GM21529 (cell line): ENCODE measurements around the gene RAPGEF2.
"Not testable (repeated sequence)": the region's sequence is repeated elsewhere in the genome, so short reads cannot be mapped to it uniquely, and the experiment has no call there.

Experiments
- ATAC-seq: cut with Tn5 transposase; IDR thresholded peaks from one replicate; pipeline ENCODE4 v1.9.1; 2021; ENCODE audit not compliant: unreplicated experiment

RAPGEF2 gene

GRCh38 chr4:159357350-159357749, 254.5 kb downstream of the RAPGEF2 start:
- no peak for ATAC-seq

- ATAC-seq: no peak
Observed at GRCh38 chr4:159358226-159358625, 255.3 kb downstream of the RAPGEF2 start.

- no peak for ATAC-seq
Observed at GRCh38 chr4:159360549-159360948, 257.7 kb downstream of the RAPGEF2 start.

GRCh38 chr4:159363361-159363760, 260.5 kb downstream of the RAPGEF2 start:
- ATAC-seq: no peak

- no peak for ATAC-seq
Observed at GRCh38 chr4:159366966-159367780, 264.3 kb downstream of the RAPGEF2 start.

GRCh38 chr4:159367781-159368080, 264.9 kb downstream of the RAPGEF2 start:
- ATAC-seq: peak; percentile 70

- ATAC-seq: no peak
Observed at GRCh38 chr4:159368320-159368719, 265.4 kb downstream of the RAPGEF2 start.

GRCh38 chr4:159369256-159369655, 266.4 kb downstream of the RAPGEF2 start:
- ATAC-seq: no peak

- no peak for ATAC-seq
Observed at GRCh38 chr4:159370286-159370685, 267.4 kb downstream of the RAPGEF2 start.

GRCh38 chr4:159374749-159375530, 272.1 kb downstream of the RAPGEF2 start:
- ATAC-seq: no peak

GRCh38 chr4:159376289-159376688, 273.4 kb downstream of the RAPGEF2 start:
- ATAC-seq: no peak

- ATAC-seq: no peak
Observed at GRCh38 chr4:159378056-159378616, 275.3 kb downstream of the RAPGEF2 start.

- ATAC-seq: not testable (repeated sequence)
Observed at GRCh38 chr4:159379064-159379463, 276.2 kb downstream of the RAPGEF2 start.

- ATAC-seq: no peak
Observed at GRCh38 chr4:159379836-159380235, 277.0 kb downstream of the RAPGEF2 start.

GRCh38 chr4:159382856-159383561, 280.1 kb downstream of the RAPGEF2 start:
- ATAC-seq: no peak

GRCh38 chr4:159383562-159383931, 280.7 kb downstream of the RAPGEF2 start:
- no peak for ATAC-seq

GRCh38 chr4:159384017-159384416, 281.1 kb downstream of the RAPGEF2 start:
- no peak for ATAC-seq

GRCh38 chr4:159384632-159385031, 281.8 kb downstream of the RAPGEF2 start:
- ATAC-seq: no peak

- no peak for ATAC-seq
Observed at GRCh38 chr4:159386620-159387019, 283.7 kb downstream of the RAPGEF2 start.

GRCh38 chr4:159389756-159390155, 286.9 kb downstream of the RAPGEF2 start:
- no peak for ATAC-seq

- no peak for ATAC-seq
Observed at GRCh38 chr4:159390648-159391047, 287.8 kb downstream of the RAPGEF2 start.
